Mesenteric fat pad (tissue), 1 donor: ENCODE results near the gene THYN1. TPM values are rescaled to one million over a fixed set of nuclear protein-coding genes. Genes with fewer than 3 reads are reported as not detected.
"Not testable (repeated sequence)": the region's sequence is repeated elsewhere in the genome, so short reads cannot be mapped to it uniquely, and the experiment has no call there.

Experiments
- DNase-seq: peaks from one replicate; pipeline ENCODE4 v3.0.0-alpha.2; 2020; ENCODE audit warnings: low spot score
- long read RNA-seq: library from polyadenylated mRNA; unstranded; transcript quantifications from one replicate; pipeline ENCODE4 v2.0.0, GENCODE V29; 2020
- total RNA-seq: library from RNA; stranded (reverse); fragmentation: NEBNext Ultra II Directional; extraction: Animal tissue kit (Norgen Biotek cat#: 25700); gene quantifications from one replicate; pipeline ENCODE4 v1.2.1, GENCODE V29; 2021
- donor health status: DM: yes; HTN: yes; CAD: no.

Gene THYN1
- 45.9 TPM for total RNA-seq
- long read RNA-seq, transcript THYN1-204 (8 exons, 893 nt) = minor isoform, 10 of 77 reads
- long read RNA-seq, transcript THYN1-203 (8 exons, 943 nt) = minor isoform, 13 of 77 reads
- long read RNA-seq, transcript THYN1-201 (7 exons, 1,299 nt) = major isoform, 36 of 77 reads
- long read RNA-seq, partial matches to known transcripts = 6 of 77 reads
- long read RNA-seq, other reads (novel, unspliced or antisense) = 12 of 77 reads

- peak; percentile 98 for DNase-seq
Measured at GRCh38 chr11:134253188-134253993, at the start of gene THYN1, which contains the start of gene ACAD8. Gene THYN1 (minus strand): TSS chr11:134253352. CDS start chr11:134252882, 470 bp downstream. Gene ACAD8 (plus strand): TSS chr11:134253568. CDS start chr11:134253601, 33 bp downstream.

GRCh38 chr11:134294664-134295063 lies 41.5 kb upstream of the THYN1 start:
- DNase-seq = no peak

- no peak for DNase-seq
Measured at GRCh38 chr11:134293119-134294113, 40.3 kb upstream of the THYN1 start.

- no peak for DNase-seq
Measured at GRCh38 chr11:134292661-134293060, 39.5 kb upstream of the THYN1 start.

DNA sequence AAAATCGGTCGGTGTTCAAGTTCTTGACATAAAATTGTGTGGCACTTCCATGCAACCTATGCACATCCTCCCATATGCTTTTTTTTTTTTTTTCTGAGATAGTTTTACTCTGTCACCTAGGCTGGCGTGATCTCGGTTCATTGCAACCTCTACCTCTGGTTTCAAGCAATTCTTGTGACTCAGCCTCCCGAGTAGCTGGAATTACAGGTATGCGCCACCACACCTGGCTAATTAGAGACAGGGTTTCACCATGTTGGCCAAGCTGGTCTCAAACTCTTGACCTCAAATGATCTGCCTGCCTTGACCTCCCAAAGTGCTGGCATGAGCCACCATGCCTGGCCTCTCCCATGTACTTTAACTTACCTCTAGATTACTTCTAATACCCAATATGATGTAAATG lies 38.0 kb upstream of the THYN1 start:
- no peak for DNase-seq

GRCh38 chr11:134290646-134291045 lies 37.5 kb upstream of the THYN1 start:
- no peak for DNase-seq

DNA sequence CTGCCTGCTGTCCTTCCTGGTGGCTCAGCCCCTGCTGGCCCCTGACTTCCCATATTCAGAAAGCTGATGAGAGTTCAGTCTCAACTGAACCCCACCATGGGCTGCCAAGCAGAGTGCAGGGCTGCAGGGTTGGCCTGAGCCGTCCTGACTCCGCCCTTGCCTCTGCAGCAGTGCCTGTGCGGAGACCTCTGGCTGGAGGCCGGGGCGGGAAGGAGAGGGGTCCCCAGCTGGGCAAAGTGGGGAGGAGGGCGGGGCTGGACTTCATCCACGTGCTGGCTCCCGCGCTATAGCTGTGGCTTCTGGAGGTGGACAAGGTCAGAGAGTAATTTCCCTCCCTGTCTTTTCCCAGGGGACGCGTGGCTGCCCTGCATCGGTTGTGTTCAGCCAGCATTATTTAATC lies 36.6 kb upstream of the THYN1 start:
- no peak for DNase-seq

DNA sequence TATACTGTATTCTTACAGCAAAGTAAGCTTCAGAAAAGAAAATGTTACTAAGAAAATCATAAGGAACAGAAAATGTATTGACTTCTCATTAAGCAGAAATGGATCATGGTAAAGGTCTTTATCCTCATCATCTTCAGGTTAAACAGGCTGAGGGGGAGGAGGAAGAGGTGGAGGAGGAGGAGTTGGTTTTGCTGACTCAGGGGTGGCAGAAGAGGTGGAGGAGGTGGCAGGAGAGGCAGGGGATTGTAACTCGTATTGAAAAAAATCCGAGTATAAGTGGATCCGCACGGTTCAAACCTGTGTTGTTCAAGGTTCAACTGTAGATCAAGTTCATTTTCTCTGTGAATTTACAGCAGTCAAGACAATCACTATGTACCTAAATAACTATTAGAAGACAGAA lies 36.0 kb upstream of the THYN1 start:
- no peak for DNase-seq

DNA sequence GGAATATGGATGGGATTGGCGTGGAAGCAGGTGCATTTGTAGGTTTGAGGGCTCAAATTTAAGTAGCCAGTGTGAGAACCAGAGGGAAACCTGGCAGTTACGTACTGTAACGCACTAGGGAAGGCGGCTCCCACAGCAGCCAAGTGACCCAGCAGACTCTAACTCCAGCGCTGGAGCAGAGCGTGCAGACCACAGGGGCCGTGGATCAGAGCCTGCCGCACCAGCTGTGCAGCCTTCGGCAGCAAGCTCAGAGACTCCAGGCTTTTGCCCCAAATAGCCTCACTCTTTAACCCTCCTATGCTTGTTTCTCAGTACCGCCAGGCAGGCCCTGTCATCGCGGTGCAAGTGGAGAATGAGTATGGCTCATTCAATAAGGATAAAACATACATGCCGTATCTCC lies 35.3 kb upstream of the THYN1 start:
- DNase-seq = no peak

DNA sequence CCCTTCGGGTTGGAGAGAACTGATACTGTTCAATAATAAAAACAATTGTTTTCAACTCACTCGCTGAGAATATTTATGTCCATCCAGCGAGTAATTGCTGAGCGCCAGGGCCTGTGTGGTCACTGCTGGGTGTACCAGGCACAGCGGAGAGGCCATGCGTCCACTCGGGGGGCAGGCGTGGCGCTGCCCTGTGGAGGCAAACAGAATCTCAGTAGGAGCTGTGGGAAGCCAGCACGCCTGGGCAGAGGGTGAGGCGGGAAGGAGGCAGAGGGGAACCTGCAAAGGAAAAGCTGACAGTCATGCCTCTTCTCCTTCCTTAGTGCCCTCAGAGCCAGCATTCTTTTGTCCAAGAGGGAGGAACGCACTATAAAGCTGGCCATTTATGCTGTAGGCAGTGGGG lies 34.4 kb upstream of the THYN1 start:
- DNase-seq = no peak

DNA sequence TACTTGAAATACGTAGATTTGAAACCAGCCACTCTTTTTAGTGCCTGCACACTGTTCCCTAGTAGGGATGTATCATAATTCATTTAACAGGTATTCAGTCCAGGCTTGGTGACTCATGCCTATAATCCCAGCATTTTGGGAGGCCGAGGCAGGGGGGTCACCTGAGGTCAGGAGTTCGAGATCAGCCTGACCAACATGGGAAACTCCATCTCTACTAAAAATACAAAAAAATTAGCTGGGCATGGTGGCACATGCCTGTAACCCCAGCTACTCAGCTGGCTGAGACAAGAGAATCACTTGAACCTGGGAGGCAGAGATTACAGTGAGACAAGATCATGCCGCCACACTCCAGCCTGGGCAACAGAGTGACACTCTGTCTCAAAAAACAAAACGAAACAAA lies 31.2 kb upstream of the THYN1 start:
- not testable (repeated sequence) for DNase-seq

GRCh38 chr11:134283461-134284230 lies 30.5 kb upstream of the THYN1 start:
- DNase-seq = no peak

DNA sequence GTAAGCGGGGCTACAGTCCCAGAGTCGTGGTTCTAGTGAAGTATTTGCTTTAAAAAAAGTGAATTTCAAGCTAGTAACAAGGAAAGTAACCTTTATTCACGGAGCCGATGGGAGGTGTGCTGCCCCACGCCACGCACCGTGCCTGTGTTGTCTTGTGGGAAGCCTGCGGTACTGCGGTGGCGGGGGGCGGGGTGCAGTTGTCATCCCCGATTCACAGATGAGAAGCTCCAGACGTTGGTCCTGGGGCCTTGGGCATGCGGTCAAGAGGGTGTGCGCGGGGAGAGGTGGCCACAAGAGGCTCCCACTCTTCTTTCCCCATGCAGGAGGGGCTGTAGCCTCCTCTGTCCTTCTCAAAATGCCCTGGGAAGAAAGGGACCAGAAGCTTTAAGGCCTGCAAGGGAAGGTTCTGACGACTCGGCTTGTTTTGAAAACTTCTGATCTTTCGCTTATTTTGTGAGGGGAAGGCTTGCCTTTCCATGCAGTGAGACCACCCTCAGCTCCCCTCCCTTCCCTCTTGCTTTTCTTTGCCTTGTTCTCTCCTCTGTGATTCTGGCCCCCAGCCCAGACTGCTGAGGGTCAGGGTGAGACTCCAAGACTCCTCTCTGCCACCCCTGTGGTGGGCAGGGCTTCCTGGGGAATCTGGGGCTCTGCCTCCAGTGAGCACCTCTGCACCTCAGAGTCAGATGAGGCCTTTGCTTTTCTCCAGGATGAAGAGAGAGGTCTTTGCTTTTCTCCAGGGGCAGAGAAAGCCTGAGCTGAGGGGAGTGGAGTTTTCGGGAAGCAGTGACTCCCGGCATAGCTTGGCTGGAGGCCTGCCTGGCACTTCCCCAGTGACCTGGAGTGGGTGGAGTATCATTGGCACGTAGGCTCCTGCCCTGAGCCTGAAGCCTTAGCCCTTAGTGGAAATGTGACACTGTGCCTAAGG lies 29.2 kb upstream of the THYN1 start:
- no peak for DNase-seq

- DNase-seq = not testable (repeated sequence)
Measured at GRCh38 chr11:134281635-134282034, 28.5 kb upstream of the THYN1 start.

DNA sequence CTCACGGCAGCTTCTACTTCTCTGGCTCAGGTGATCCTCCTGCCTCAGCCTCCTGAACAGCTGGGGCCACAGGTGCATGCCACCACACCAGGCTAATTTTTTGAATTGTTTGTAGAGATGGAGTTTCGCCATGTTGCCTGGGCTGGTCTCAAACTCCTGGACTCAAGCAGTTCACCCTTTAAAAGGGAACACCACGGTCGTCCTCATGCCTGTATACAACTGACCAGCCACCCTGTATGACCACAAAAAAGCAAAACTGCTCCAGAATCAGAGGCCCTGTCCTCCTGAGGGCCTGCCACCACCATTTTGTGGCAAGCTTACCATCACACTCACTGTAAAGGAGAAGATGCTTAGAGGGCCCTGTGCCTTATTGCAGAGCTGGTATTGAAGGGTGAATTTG lies 25.2 kb upstream of the THYN1 start:
- no peak for DNase-seq

- no peak for DNase-seq
Measured at GRCh38 chr11:134277183-134278001, 24.2 kb upstream of the THYN1 start.

DNA sequence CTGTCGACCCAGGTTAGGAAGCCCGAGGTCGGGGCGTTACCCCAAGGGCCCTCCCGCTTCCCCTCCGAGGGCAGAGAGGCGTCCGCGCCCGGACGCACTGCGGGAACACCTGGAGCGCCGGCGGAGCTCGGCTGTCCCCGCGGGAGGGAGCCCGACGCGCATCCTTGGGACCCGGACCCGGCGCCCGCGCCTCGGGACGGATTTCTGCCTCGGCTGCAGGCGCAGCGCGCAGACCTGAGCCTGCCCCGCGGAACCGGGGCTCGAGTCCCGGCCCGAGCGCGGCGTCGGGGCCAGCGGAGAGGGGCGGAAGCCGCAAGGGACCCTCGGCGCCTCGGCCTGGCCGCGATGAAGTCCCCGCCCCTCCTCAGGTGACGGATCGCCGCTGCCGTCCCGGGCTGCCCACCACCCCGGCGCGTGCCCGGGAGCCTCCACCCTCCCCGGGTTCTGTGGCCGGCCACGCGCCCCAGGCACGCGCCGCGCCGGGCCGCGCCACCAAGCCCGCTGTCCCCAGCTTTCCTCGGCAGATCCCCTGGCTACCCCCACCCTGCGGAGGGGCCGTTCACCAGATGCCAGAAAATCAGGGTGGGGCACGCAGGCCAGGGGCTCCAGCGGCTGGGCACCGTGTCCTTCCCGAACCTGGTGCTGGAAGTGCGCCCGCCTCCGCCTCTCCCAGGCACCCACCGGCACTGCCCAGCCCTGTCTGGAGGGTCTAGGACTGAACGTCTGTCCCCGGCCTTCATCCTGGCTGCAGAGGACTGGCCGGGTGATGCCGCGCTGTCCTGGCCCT lies 23.4 kb upstream of the THYN1 start:
- DNase-seq = no peak
